ENCODE data around the gene SH3GLB2. TPM values are rescaled to one million over a fixed set of nuclear protein-coding genes. Genes with fewer than 3 reads are reported as not detected.

The SH3GLB2 gene
- 39.2 and 69.5 TPM in 2 replicates for total RNA-seq

GRCh38 chr9:129028192-129028966 is at the start of gene SH3GLB2:
Gene SH3GLB2, minus strand, starts transcription at chr9:129028331. Its CDS starts 177 bp downstream, at chr9:129028154.

DNA sequence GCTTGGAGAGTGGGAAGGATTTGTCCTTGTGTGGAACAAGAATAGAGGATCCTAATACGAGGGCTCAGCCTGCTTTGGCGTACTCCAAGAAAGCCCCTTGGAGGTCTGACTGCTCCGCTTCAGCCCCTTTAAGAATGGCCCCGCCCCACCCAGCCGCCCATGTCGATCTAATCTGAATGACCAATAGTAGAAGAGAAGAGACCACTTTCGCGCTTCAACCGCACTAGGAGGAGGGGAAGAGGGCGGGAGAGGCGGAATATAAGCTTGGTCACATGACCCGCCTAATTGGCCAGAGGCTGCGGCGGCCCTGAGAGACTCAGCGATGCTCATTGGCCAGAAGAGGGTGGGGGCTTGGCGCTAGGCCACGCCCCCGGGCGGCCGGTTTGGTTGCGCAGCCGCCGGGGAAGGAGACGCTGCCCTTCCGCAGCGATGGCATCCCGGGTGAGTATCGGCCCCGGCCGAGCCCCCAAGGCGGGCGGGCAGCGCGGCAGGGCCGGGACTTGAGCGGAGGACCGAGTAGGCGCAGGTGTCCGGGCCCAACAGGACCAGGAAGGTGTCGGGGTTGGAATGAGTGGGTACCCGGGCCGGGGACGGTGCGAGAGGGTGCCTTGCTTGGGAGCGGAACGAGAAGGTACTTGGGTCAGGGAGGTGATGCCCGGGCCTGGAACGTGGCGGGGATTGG is 8.3 kb upstream of the SH3GLB2 start, which contains the start of gene MIGA2:
Gene MIGA2 (plus strand): TSS at position 386 of the 682 bp plus-strand sequence. CDS start 3,969 bp downstream, outside the sequence.

Other genes starting within 250 kb of the SH3GLB2 start
- 16.3 and 17.8 TPM in 2 replicates for gene TBC1D13, start 241.1 kb downstream of the SH3GLB2 start, total RNA-seq
- 11.7 and 20.8 TPM in 2 replicates for gene ENDOG, start 209.8 kb downstream of the SH3GLB2 start, total RNA-seq
- 18.1 and 25.7 TPM in 2 replicates for gene SPOUT1, start 198.5 kb downstream of the SH3GLB2 start, total RNA-seq
- gene KYAT1, start 146.4 kb downstream of the SH3GLB2 start, total RNA-seq: 8.1 and 13.3 TPM in 2 replicates
- gene LRRC8A, start 146.2 kb downstream of the SH3GLB2 start, total RNA-seq: 57.5 and 76.5 TPM in 2 replicates
- 4.9 and 9.3 TPM in 2 replicates for gene PHYHD1, start 107.3 kb downstream of the SH3GLB2 start, total RNA-seq
- 24.9 and 30.9 TPM in 2 replicates for gene DOLK, start 80.7 kb downstream of the SH3GLB2 start, total RNA-seq
- 43.2 and 70.9 TPM in 2 replicates for gene NUP188, start 80.6 kb downstream of the SH3GLB2 start, total RNA-seq
- 29.0 and 34.1 TPM in 2 replicates for gene MIGA2, start 8.3 kb upstream of the SH3GLB2 start, total RNA-seq
- gene DOLPP1, start 52.8 kb upstream of the SH3GLB2 start, total RNA-seq: 9.7 and 9.8 TPM in 2 replicates
- 70.1 and 73.5 TPM in 2 replicates for gene CRAT, start 82.5 kb upstream of the SH3GLB2 start, total RNA-seq
- 137 and 202 TPM in 2 replicates for gene PTPA, start 83.1 kb upstream of the SH3GLB2 start, total RNA-seq
- gene IER5L, start 149.9 kb upstream of the SH3GLB2 start, total RNA-seq: 58.8 and 71.8 TPM in 2 replicates

Data from smooth muscle cell of the pulmonary artery (primary cell).